ENCODE results near the gene GCNT4.

GCNT4 gene

DNA sequence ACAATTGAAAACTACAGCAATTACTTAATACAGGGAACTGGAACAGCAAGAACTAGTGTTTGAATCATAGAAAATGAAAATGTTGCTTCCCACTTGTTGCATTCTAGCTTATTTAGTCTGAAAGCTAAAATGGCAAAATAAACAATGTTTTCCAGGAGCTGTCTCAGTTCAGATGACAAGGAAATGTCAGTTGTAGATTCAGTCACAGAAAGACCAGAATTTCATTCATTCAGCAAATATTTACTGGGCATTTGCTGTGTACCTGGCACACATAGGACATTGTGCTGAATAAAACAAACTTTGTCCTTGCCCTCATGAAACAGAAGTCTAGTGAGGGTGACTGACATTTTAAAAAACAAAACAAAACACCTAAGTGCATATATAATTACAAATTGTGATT is 41.5 kb downstream of the GCNT4 start:
- no peak for DNase-seq

DNA sequence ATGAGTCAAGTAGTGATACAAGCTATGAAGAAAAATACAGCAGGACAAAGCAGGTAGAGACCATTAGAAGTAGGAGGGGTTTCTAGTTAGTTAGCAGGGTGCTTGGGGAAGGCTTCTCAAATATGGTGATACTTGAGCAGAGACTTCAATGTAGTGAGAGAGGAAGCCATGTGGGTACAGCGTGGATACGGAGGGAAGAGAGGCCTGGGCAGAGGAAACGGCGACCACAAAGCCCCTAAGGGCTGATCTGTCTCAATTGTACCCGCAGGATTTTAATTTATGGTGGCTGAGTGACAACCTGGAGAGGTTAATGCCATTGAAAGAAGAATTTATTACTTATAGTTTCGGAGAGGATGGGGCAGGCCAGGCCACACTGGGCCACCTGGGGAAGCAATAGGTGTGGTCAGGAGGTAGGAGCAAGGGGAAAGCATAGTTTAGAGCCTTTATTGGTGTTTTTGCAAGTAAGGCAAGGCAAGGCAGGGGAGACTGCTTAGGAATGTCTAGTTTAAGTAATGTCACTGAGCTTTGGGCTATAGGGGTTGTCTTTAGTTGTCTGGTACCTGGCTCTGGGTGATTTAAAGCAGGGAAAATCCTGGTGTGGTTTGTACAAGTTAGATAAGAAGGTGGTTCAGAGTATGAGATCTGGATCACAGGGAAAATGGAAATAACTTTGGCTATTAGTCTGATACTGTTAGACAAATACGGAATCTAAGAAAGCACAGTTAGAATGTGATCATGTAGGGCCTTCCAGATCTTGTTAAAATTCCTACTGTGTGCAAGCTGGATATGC is 42.6 kb downstream of the GCNT4 start:
- no peak for DNase-seq

DNA sequence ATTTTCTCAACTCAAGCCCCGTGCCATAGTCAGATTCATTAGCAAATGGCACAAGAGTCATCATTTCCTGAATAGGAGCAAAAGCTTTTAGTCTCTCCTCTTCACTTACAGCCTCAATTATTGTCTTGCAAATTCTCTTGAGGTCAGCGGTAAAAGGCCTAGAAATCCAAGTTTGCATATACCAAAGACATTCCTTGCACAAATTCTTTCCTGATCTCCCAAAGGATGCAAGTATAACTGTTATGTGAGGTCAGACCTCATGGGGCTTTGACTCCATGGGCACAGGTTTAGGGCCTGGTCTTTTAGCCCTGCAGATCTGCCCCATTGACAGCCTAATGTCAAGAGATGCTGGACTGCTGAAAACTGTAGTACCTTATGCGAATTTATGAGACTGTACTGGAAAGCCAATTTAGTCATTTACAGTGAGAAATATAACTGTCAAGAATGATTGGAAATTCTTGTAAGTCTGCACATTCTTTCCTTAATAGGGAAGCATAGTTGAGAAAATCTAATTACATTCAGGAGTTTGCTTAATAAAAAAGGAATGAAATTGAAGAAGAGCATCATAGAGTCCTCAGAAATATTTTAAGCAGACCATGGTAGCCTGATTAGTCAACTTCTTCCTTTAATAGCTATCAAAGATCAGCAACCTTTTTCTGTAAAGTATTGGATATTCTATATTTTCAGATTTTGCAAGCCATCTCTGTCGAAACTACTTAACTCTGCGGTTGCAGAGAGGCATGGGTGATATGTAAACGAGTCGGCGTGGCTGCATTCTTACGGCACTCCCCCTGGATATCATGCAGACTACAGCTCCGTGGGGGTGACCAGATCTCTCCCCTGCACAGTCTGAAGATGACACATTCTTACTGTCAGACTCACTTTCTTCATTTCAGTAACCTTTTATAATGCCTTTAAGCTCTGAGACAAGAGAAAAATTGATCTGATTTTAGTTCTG is 45.2 kb downstream of the GCNT4 start:
- DNase-seq: no peak

DNA sequence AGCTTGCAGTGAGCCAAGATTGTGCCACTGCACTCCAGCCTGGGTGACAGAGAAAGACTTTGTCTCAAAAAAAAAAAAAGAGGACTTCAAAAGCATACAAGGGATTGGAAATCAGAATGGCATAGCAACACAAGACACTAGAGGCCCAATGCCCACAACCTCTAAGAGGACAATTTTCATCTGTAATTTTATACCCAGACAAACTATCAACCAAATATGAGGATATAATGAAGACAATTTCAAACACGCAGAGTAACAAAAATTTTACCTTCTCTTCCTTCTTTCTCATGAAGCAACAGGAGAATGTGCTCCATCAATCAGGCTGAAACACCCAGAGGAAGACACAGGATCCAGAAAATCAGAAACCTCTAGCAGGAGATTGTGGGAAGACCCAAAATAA is 46.8 kb downstream of the GCNT4 start:
- DNase-seq: no peak
